Measurements from ENCODE around the gene PPA1.
"Not testable (repeated sequence)": the region's sequence is repeated elsewhere in the genome, so short reads cannot be mapped to it uniquely, and the experiment has no call there.

- not testable (repeated sequence) for TF ChIP-seq CTCF (IDR thresholded peaks at IDR 0.05 in 2 of 3, conservative IDR thresholded peaks at IDR 0.05 in 1 of 3; ENCODE audit: borderline replicate concordance in 1 of 3, insufficient read depth in 1 of 3, low read depth in 2 of 3, low read length in 2 of 3); POLR2A (IDR thresholded peaks at IDR 0.05; ENCODE audit: borderline replicate concordance, extremely low read depth, insufficient read depth, insufficient read length); EZH2 (IDR thresholded peaks at IDR 0.05)
Measured at GRCh38 chr10:70179209-70179608, 54.0 kb downstream of the PPA1 start.

Measured in HCT116 (cell line).